ENCODE data around the gene TDRD9. TPM values are rescaled to one million over a fixed set of nuclear protein-coding genes. Genes with fewer than 3 reads are reported as not detected.

The TDRD9 gene
- total RNA-seq, 1 donor = 2.5 TPM

GRCh38 chr14:104086661-104087461, 158.6 kb downstream of the TDRD9 start:
- Histone ChIP-seq H3K9me3 (ENCODE audit: low read depth, low read length) (no peaks in the 10 kb centered on the region), H3K4me3 (ENCODE audit: low read length) (no peak overlapping the region), H3K4me1 (ENCODE audit: insufficient read depth, low read length) (no peaks in the 10 kb centered on the region), H3K27me3 (ENCODE audit: insufficient read depth, low read length) (peaks cover 3% of the 10 kb centered on the region)

- Histone ChIP-seq H3K4me1 (ENCODE audit: insufficient read depth, low read length) (no peaks in the 10 kb centered on the region), H3K27me3 (ENCODE audit: insufficient read depth, low read length) (peaks cover 3% of the 10 kb centered on the region), H3K9me3 (ENCODE audit: low read depth, low read length) (no peaks in the 10 kb centered on the region), H3K4me3 (ENCODE audit: low read length) (no peak overlapping the region)
Observed at GRCh38 chr14:104087505-104087904, 159.2 kb downstream of the TDRD9 start.

- Histone ChIP-seq H3K9me3 (ENCODE audit: low read depth, low read length) (no peaks in the 10 kb centered on the region), H3K27me3 (ENCODE audit: insufficient read depth, low read length) (peaks cover 3% of the 10 kb centered on the region), H3K4me1 (ENCODE audit: insufficient read depth, low read length) (no peaks in the 10 kb centered on the region), H3K4me3 (ENCODE audit: low read length) (no peak overlapping the region)
Observed at GRCh38 chr14:104087981-104088850, 160.0 kb downstream of the TDRD9 start.

GRCh38 chr14:104090071-104090748, 162.0 kb downstream of the TDRD9 start:
- Histone ChIP-seq H3K27me3 (ENCODE audit: insufficient read depth, low read length) (peaks cover 3% of the 10 kb centered on the region), H3K4me1 (ENCODE audit: insufficient read depth, low read length) (no peaks in the 10 kb centered on the region), H3K4me3 (ENCODE audit: low read length) (no peak overlapping the region), H3K9me3 (ENCODE audit: low read depth, low read length) (no peaks in the 10 kb centered on the region)

- H3K27me3 ChIP-seq (ENCODE audit: insufficient read depth, low read length) = no peaks in the 10 kb centered on the region
- no peaks in the 10 kb centered on the region for H3K4me1 ChIP-seq (ENCODE audit: insufficient read depth, low read length)
- H3K4me3 ChIP-seq (ENCODE audit: low read length) = no peak overlapping the region
- H3K9me3 ChIP-seq (ENCODE audit: low read depth, low read length) = no peaks in the 10 kb centered on the region
Observed at GRCh38 chr14:104091061-104091926, 163.0 kb downstream of the TDRD9 start.

GRCh38 chr14:104091927-104092771, 163.9 kb downstream of the TDRD9 start:
- Histone ChIP-seq H3K4me3 (ENCODE audit: low read length) (no peak overlapping the region), H3K27me3 (ENCODE audit: insufficient read depth, low read length) (no peaks in the 10 kb centered on the region), H3K9me3 (ENCODE audit: low read depth, low read length) (no peaks in the 10 kb centered on the region), H3K4me1 (ENCODE audit: insufficient read depth, low read length) (no peaks in the 10 kb centered on the region)

GRCh38 chr14:104092931-104093365, 164.7 kb downstream of the TDRD9 start:
- H3K27me3 ChIP-seq (ENCODE audit: insufficient read depth, low read length) = no peaks in the 10 kb centered on the region

GRCh38 chr14:104093366-104094055, 165.3 kb downstream of the TDRD9 start:
- Histone ChIP-seq H3K9me3 (ENCODE audit: low read depth, low read length) (no peaks in the 10 kb centered on the region), H3K4me1 (ENCODE audit: insufficient read depth, low read length) (no peaks in the 10 kb centered on the region), H3K27me3 (ENCODE audit: insufficient read depth, low read length) (no peaks in the 10 kb centered on the region), H3K4me3 (ENCODE audit: low read length) (no peak overlapping the region)

More at GRCh38 chr14:104092931-104093365, 164.7 kb downstream of the TDRD9 start:
- H3K4me3 ChIP-seq (ENCODE audit: low read length) = no peak overlapping the region
- H3K4me1 ChIP-seq (ENCODE audit: insufficient read depth, low read length) = no peaks in the 10 kb centered on the region
- H3K9me3 ChIP-seq (ENCODE audit: low read depth, low read length) = no peaks in the 10 kb centered on the region

- Histone ChIP-seq H3K4me1 (ENCODE audit: insufficient read depth, low read length) (no peaks in the 10 kb centered on the region), H3K27me3 (ENCODE audit: insufficient read depth, low read length) (no peaks in the 10 kb centered on the region), H3K9me3 (ENCODE audit: low read depth, low read length) (no peaks in the 10 kb centered on the region), H3K4me3 (ENCODE audit: low read length) (no peak overlapping the region)
Observed at GRCh38 chr14:104094056-104094708, 165.9 kb downstream of the TDRD9 start.

GRCh38 chr14:104094709-104095425, 166.6 kb downstream of the TDRD9 start:
- Histone ChIP-seq H3K4me1 (ENCODE audit: insufficient read depth, low read length) (no peaks in the 10 kb centered on the region), H3K4me3 (ENCODE audit: low read length) (no peak overlapping the region), H3K27me3 (ENCODE audit: insufficient read depth, low read length) (no peaks in the 10 kb centered on the region), H3K9me3 (ENCODE audit: low read depth, low read length) (no peaks in the 10 kb centered on the region)

GRCh38 chr14:104095426-104096310, 167.4 kb downstream of the TDRD9 start:
- Histone ChIP-seq H3K4me3 (ENCODE audit: low read length) (no peak overlapping the region), H3K27me3 (ENCODE audit: insufficient read depth, low read length) (no peaks in the 10 kb centered on the region), H3K4me1 (ENCODE audit: insufficient read depth, low read length) (no peaks in the 10 kb centered on the region), H3K9me3 (ENCODE audit: low read depth, low read length) (no peaks in the 10 kb centered on the region)

All from mononuclear cell (primary cell).